HCT116 (cell line): Measurements from ENCODE around the gene CCDC91. TPM values are rescaled to one million over a fixed set of nuclear protein-coding genes. Genes with fewer than 3 reads are reported as not detected.
A peak's percentile ranks its signal among the peaks of the same experiment; 100 is the strongest.

Experiments used
- ATAC-seq: fragments of 200-7000 bp; cut with Tn5 transposase; 2 replicates; pipeline ENCODE4 v1.9.1; 2020; ENCODE audit warnings: mild to moderate bottlenecking, moderate library complexity
- Bru-seq: library from RNA; stranded (reverse); fragments of 400-500 nt; gene quantifications from one replicate; lab custom pipeline; 2021; lab: Mats Ljungman, UMichigan
- BruChase-seq, 2 experiments: library from RNA; stranded (reverse); fragments of 400-500 nt; gene quantifications; one replicate each; lab custom pipeline; 2021; lab: Mats Ljungman, UMichigan
- BruUV-seq: library from RNA; stranded (reverse); fragments of 400-500 nt; replicated peaks from 2 replicates; lab custom pipeline; 2021; lab: Mats Ljungman, UMichigan
- CTCF ChIA-PET: fragments of 300-600 bp; sonication (Branson Sonifier 250); formaldehyde crosslinking; loops from one replicate; lab custom pipeline; 2021; ENCODE audit warnings: antibody characterized with exemption; lab: Charles Lee
- POLR2A ChIA-PET: fragments of 300-600, 350-600 bp; sonication (Branson Sonifier 250); formaldehyde crosslinking; loops from one replicate; lab custom pipeline; 2021; ENCODE audit warnings: antibody characterized with exemption; lab: Charles Lee
- RAD21 ChIA-PET, 2 experiments: fragments of 300-600 bp; sonication (Branson Sonifier 250); formaldehyde crosslinking; loops; one replicate each; lab custom pipeline; 2023; ENCODE audit warnings: low total read pairs in 2 of 2; ENCODE audit not compliant: uncharacterized antibody in 2 of 2, unreplicated experiment in 2 of 2, low non-redundant PET in 1 of 2; lab: Charles Lee
- DNase-seq: peaks from one replicate; pipeline ENCODE4 v3.0.0-alpha.2; 2010; ENCODE audit warnings: low read depth, low spot score
- H2AFZ ChIP-seq: fragments of 200-600 bp; shearing (Covaris generic), sonication (generic); 2 replicates; pipeline ENCODE4 v1.6.1; 2017; ENCODE audit warnings: low read depth, mixed run types, mixed read lengths, antibody characterized with exemption, low read length; ENCODE audit not compliant: poor library complexity, severe bottlenecking
- H3K27ac ChIP-seq: 2 replicates; pipeline ENCODE4 v1.5.1; 2012; ENCODE audit warnings: low read depth, low read length
- H3K27me3 ChIP-seq: fragments of 200-600 bp; sonication (generic); 2 replicates; pipeline ENCODE4 v1.6.1; 2016; ENCODE audit warnings: mixed run types, low read length, mixed read lengths; ENCODE audit not compliant: insufficient read depth
- H3K36me3 ChIP-seq, 2 experiments: fragments of 200-500 bp in 1 of 2; fragments of 200-600 bp in 1 of 2; sonication (Bioruptor generic) in 1 of 2; sonication (generic) in 1 of 2; 2 replicates each; pipeline versions ENCODE4 v1.5.1 to v1.6.1; 2014 to 2016; ENCODE audit warnings: low read length in 2 of 2, inconsistent platforms in 1 of 2, mixed read lengths in 1 of 2, mixed run types in 1 of 2; ENCODE audit not compliant: insufficient read depth in 2 of 2, control insufficient read depth in 1 of 2
- H3K4me1 ChIP-seq, 2 experiments: fragments of 200-600 bp in 1 of 2; sonication (generic) in 1 of 2; 2 replicates each; pipeline versions ENCODE4 v1.5.1 to v1.6.1; 2012 to 2017; ENCODE audit warnings: low read length in 2 of 2, inconsistent platforms in 1 of 2, mild to moderate bottlenecking in 1 of 2, mixed read lengths in 1 of 2, mixed run types in 1 of 2, moderate library complexity in 1 of 2; ENCODE audit not compliant: insufficient read depth in 2 of 2, control insufficient read depth in 1 of 2
- H3K4me2 ChIP-seq: fragments of 200-600 bp; sonication (generic); 2 replicates; pipeline ENCODE4 v1.6.1; 2017; ENCODE audit warnings: mixed run types, low read length, mixed read lengths
- H3K4me3 ChIP-seq, 2 experiments: fragments of 200-600 bp in 1 of 2; sonication (generic) in 1 of 2; replicated peaks in 1 of 2; 2 replicates each; pipeline ENCODE4 v1.5.1; 2011 to 2016; ENCODE audit warnings: low read length in 2 of 2, control low read depth in 1 of 2, low read depth in 1 of 2, mild to moderate bottlenecking in 1 of 2, mixed read lengths in 1 of 2, mixed run types in 1 of 2
- H3K79me2 ChIP-seq: fragments of 200-600 bp; sonication (generic); 2 replicates; pipeline ENCODE4 v1.6.1; 2017; ENCODE audit warnings: mild to moderate bottlenecking, mixed run types, low read length, moderate library complexity, mixed read lengths; ENCODE audit not compliant: insufficient read depth
- H3K9ac ChIP-seq: fragments of 200-600 bp; sonication (generic); 2 replicates; pipeline ENCODE4 v1.6.1; 2016; ENCODE audit warnings: low read length, mixed read lengths
- H3K9me2 ChIP-seq: fragments of 200-600 bp; sonication (generic), shearing (Covaris generic); 2 replicates; pipeline ENCODE4 v1.6.1; 2017; ENCODE audit warnings: mixed run types, mild to moderate bottlenecking, moderate library complexity; ENCODE audit not compliant: insufficient read depth
- H3K9me3 ChIP-seq, 2 experiments: fragments of 200-500 bp in 1 of 2; fragments of 200-600 bp in 1 of 2; sonication (Bioruptor generic) in 1 of 2; sonication (generic) in 1 of 2; 2 replicates each; pipeline ENCODE4 v1.6.1; 2014 to 2017; ENCODE audit warnings: low read length in 2 of 2, mixed read lengths in 2 of 2, inconsistent platforms in 1 of 2, low read depth in 1 of 2, mild to moderate bottlenecking in 1 of 2, mixed run types in 1 of 2, moderate library complexity in 1 of 2; ENCODE audit not compliant: control insufficient read depth in 1 of 2, insufficient read depth in 1 of 2
- H4K20me1 ChIP-seq: fragments of 200-600 bp; sonication (generic), shearing (Covaris generic); 2 replicates; pipeline ENCODE4 v1.6.1; 2017; ENCODE audit warnings: mixed run types, mild to moderate bottlenecking, moderate library complexity; ENCODE audit not compliant: insufficient read depth
- CBX3 ChIP-seq: IDR thresholded peaks from 2 replicates; pipeline ENCODE4 v1.6.1; 2012; ENCODE audit warnings: low read depth
- CEBPB ChIP-seq: IDR thresholded peaks from 2 replicates; pipeline ENCODE4 v1.6.1; 2012; ENCODE audit warnings: low read depth
- EGR1 ChIP-seq: IDR thresholded peaks from 2 replicates; pipeline ENCODE4 v1.6.1; 2012; ENCODE audit warnings: low read depth
- ELF1 ChIP-seq: IDR thresholded peaks from 2 replicates; pipeline ENCODE4 v1.6.1; 2012; ENCODE audit warnings: low read depth, borderline replicate concordance
- EZH2 ChIP-seq: fragments of 200-600 bp; sonication (generic); IDR thresholded peaks from 2 replicates; pipeline ENCODE4 v1.6.1; 2017; ENCODE audit warnings: antibody characterized with exemption, mixed run types
- FOSL1 ChIP-seq: IDR thresholded peaks from 2 replicates; pipeline ENCODE4 v1.6.1; 2012; ENCODE audit warnings: low read depth
- JUND ChIP-seq: IDR thresholded peaks from 2 replicates; pipeline ENCODE4 v1.6.1; 2012
- POLR2A ChIP-seq: IDR thresholded peaks from 2 replicates; pipeline ENCODE4 v1.7.0; 2011; ENCODE audit warnings: borderline replicate concordance; ENCODE audit not compliant: insufficient read depth, insufficient read length; ENCODE audit errors: extremely low read depth
- POLR2AphosphoS5 ChIP-seq: IDR thresholded peaks from 2 replicates; pipeline ENCODE4 v1.6.1; 2011; ENCODE audit warnings: mild to moderate bottlenecking, low read depth, low read length, moderate library complexity
- SIN3A ChIP-seq: IDR thresholded peaks from 2 replicates; pipeline ENCODE4 v1.6.1; 2012; ENCODE audit warnings: low read depth
- SP1 ChIP-seq: IDR thresholded peaks from 2 replicates; pipeline ENCODE4 v1.6.1; 2012; ENCODE audit warnings: low read depth
- TCF7L2 ChIP-seq: IDR thresholded peaks from 2 replicates; pipeline ENCODE4 v1.7.0; 2011; ENCODE audit warnings: borderline replicate concordance, inconsistent platforms; ENCODE audit not compliant: insufficient read depth, insufficient read length; ENCODE audit errors: extremely low read depth
- YY1 ChIP-seq: IDR thresholded peaks from 2 replicates; pipeline ENCODE4 v1.6.1; 2011; ENCODE audit warnings: low read length, low read depth, moderate library complexity, mild to moderate bottlenecking; ENCODE audit not compliant: insufficient replicate concordance; ENCODE audit errors: extremely low read depth
- ZFX ChIP-seq: fragments of 450-650 bp; IDR thresholded peaks from 2 replicates; pipeline ENCODE4 v1.6.1; 2017
- ZNF274 ChIP-seq: fragments of 200-500 bp; sonication (Bioruptor generic); IDR thresholded peaks from 2 replicates; pipeline ENCODE4 v1.6.1; 2014; ENCODE audit warnings: mild to moderate bottlenecking, low read depth, low read length, inconsistent platforms
- intact Hi-C: fragments of 100-400 bp; cut with micrococcal nuclease; formaldehyde crosslinking; loops from 2 replicates; pipeline ENCODE4 v1.10.0; 2022
- long read RNA-seq: library from polyadenylated mRNA; unstranded; transcript quantifications from one replicate; pipeline ENCODE4 v2.0.0, GENCODE V29; 2021; ENCODE audit not compliant: unreplicated experiment
- polyA plus RNA-seq: library from polyadenylated mRNA; unstranded; fragments of >200 nt; gene quantifications from 2 replicates; pipeline ENCODE4 v1.2.1, GENCODE V29; 2012; ENCODE audit warnings: missing spikeins
- total RNA-seq: library from RNA; stranded (reverse); gene quantifications from one replicate; pipeline ENCODE4 v1.2.1, GENCODE V29; 2021; ENCODE audit not compliant: unreplicated experiment
- TF ChIP-seq, protein P1 (sequence below): IDR thresholded peaks from 2 replicates; pipeline ENCODE4 v1.6.1; 2012
- TF ChIP-seq, protein P2 (sequence below), 3 experiments: fragments of 200-600 bp in 1 of 3; sonication (generic) in 1 of 3; IDR thresholded peaks in 2 of 3; conservative IDR thresholded peaks in 1 of 3; 2 replicates each; pipeline ENCODE4 v1.5.1; 2012 to 2017; ENCODE audit warnings: low read depth in 2 of 3, low read length in 2 of 3, antibody characterized with exemption in 1 of 3, borderline replicate concordance in 1 of 3, control low read depth in 1 of 3, mild to moderate bottlenecking in 1 of 3, mixed read lengths in 1 of 3, mixed run types in 1 of 3, moderate library complexity in 1 of 3; ENCODE audit not compliant: insufficient read depth in 1 of 3
- TF ChIP-seq, protein P3 (sequence below): IDR thresholded peaks from 2 replicates; pipeline ENCODE4 v1.6.1; 2012; ENCODE audit warnings: low read depth
- TF ChIP-seq, protein P4 (sequence below): IDR thresholded peaks from 2 replicates; pipeline ENCODE4 v1.6.1; 2012

Gene CCDC91, protein sequence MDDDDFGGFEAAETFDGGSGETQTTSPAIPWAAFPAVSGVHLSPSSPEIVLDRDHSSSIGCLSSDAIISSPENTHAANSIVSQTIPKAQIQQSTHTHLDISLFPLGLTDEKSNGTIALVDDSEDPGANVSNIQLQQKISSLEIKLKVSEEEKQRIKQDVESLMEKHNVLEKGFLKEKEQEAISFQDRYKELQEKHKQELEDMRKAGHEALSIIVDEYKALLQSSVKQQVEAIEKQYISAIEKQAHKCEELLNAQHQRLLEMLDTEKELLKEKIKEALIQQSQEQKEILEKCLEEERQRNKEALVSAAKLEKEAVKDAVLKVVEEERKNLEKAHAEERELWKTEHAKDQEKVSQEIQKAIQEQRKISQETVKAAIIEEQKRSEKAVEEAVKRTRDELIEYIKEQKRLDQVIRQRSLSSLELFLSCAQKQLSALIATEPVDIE
- total RNA-seq, result 18.1 TPM
- 9.4 TPM in 2 replicates for polyA plus RNA-seq
- Bru-seq, nascent RNA, result percentile 74 among the genes with signal in this experiment
- percentile 48 among the genes with signal in this experiment for BruChase-seq, experiment 1, labeled RNA remaining after a 6-hour chase
- BruChase-seq, experiment 2, labeled RNA remaining after a 2-hour chase, result percentile 61 among the genes with signal in this experiment
- long read RNA-seq, partial matches to known transcripts, result 5 of 29 reads
- long read RNA-seq, other reads (novel, unspliced or antisense), result 18 of 29 reads

DNA sequence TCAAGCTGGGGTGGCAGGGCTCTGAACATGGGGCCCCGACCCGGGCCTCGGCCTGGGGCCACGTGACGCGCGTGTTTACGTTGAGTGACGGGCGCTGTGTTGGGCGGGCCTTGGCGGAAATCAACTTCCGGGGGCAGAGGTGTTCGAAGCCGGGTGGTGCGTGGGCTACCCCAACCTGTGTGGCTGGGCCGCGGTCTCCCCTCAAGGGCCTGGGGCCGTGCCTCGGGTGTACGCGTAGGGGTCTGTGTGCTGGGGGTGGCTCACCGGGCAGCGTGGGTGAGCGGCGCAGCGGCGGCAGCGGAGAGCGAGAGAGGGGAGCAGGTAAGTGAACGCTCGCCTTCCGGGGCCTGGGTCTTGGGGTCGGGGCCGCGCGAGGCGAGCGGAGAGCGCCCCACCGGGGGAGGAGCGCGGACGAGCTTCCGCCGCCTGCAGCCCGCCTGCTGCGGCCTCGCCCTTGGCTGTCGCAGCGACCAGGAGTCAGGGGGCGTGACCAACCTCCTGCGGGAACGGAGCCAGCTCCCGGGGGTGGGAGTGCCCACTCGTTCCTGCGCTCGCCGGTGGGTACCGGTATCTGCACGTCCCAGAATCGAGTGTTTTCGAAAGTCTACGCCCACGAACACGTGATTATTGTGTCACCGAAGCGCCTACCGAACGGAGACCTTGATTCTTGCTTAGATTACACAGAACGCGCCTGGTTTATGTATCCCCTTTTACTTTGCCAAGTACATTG lies at the start of gene CCDC91:
CCDC91 (plus strand) TSS at position 136 of the 730 bp plus-strand sequence. CDS start 66,760 bp downstream, outside the sequence.
- ATAC-seq, result peak; percentile 94
- peak; percentile 48; the same call in 1 of the 2 replicates for TF ChIP-seq SIN3A
- peak; percentile 22; the same call in 1 of the 2 replicates for TF ChIP-seq ELF1
- TF ChIP-seq ZFX, result peak; percentile 86
- TF ChIP-seq YY1, result peak; percentile 28
- no peak for TF ChIP-seq FOSL1
- 0 out of 2 replicates have a peak, but pooled peaks have one; percentile 37 for TF ChIP-seq EGR1
- peak; percentile 64; the same call in 1 of the 2 replicates for TF ChIP-seq CBX3
- TF ChIP-seq CEBPB, result no peak
- TF ChIP-seq SP1, result no peak; the same call in 1 of the 2 replicates
- TF ChIP-seq, protein P1, sequence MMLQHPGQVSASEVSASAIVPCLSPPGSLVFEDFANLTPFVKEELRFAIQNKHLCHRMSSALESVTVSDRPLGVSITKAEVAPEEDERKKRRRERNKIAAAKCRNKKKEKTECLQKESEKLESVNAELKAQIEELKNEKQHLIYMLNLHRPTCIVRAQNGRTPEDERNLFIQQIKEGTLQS, result no peak
- TF ChIP-seq EZH2, result no peak
- no peak for TF ChIP-seq ZNF274
- no peak for TF ChIP-seq TCF7L2
- TF ChIP-seq, protein P2, sequence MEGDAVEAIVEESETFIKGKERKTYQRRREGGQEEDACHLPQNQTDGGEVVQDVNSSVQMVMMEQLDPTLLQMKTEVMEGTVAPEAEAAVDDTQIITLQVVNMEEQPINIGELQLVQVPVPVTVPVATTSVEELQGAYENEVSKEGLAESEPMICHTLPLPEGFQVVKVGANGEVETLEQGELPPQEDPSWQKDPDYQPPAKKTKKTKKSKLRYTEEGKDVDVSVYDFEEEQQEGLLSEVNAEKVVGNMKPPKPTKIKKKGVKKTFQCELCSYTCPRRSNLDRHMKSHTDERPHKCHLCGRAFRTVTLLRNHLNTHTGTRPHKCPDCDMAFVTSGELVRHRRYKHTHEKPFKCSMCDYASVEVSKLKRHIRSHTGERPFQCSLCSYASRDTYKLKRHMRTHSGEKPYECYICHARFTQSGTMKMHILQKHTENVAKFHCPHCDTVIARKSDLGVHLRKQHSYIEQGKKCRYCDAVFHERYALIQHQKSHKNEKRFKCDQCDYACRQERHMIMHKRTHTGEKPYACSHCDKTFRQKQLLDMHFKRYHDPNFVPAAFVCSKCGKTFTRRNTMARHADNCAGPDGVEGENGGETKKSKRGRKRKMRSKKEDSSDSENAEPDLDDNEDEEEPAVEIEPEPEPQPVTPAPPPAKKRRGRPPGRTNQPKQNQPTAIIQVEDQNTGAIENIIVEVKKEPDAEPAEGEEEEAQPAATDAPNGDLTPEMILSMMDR (IDR thresholded peaks at IDR 0.05 in 2 of 3, conservative IDR thresholded peaks at IDR 0.05 in 1 of 3; ENCODE audit: borderline replicate concordance in 1 of 3, insufficient read depth in 1 of 3, low read depth in 2 of 3, low read length in 2 of 3), result no peak
- TF ChIP-seq POLR2A, result peak; percentile 45
- TF ChIP-seq, protein P3, sequence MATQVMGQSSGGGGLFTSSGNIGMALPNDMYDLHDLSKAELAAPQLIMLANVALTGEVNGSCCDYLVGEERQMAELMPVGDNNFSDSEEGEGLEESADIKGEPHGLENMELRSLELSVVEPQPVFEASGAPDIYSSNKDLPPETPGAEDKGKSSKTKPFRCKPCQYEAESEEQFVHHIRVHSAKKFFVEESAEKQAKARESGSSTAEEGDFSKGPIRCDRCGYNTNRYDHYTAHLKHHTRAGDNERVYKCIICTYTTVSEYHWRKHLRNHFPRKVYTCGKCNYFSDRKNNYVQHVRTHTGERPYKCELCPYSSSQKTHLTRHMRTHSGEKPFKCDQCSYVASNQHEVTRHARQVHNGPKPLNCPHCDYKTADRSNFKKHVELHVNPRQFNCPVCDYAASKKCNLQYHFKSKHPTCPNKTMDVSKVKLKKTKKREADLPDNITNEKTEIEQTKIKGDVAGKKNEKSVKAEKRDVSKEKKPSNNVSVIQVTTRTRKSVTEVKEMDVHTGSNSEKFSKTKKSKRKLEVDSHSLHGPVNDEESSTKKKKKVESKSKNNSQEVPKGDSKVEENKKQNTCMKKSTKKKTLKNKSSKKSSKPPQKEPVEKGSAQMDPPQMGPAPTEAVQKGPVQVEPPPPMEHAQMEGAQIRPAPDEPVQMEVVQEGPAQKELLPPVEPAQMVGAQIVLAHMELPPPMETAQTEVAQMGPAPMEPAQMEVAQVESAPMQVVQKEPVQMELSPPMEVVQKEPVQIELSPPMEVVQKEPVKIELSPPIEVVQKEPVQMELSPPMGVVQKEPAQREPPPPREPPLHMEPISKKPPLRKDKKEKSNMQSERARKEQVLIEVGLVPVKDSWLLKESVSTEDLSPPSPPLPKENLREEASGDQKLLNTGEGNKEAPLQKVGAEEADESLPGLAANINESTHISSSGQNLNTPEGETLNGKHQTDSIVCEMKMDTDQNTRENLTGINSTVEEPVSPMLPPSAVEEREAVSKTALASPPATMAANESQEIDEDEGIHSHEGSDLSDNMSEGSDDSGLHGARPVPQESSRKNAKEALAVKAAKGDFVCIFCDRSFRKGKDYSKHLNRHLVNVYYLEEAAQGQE, result no peak
- TF ChIP-seq POLR2AphosphoS5, result peak; percentile 74
- TF ChIP-seq, protein P4, sequence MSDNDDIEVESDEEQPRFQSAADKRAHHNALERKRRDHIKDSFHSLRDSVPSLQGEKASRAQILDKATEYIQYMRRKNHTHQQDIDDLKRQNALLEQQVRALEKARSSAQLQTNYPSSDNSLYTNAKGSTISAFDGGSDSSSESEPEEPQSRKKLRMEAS, result peak; percentile 88
- TF ChIP-seq JUND, result no peak
- Histone ChIP-seq H3K4me2 (peak within 1 kb of the TSS; percentile 92), H3K9me2 (no peaks in the 10 kb centered on the region), H3K36me3 (no peaks in the 10 kb centered on the region), H3K9ac (peak within 1 kb of the TSS; percentile 78), H3K27me3 (no peaks in the 10 kb centered on the region), H3K9me3 (no peaks in the 10 kb centered on the region), H3K4me3 (peak within 1 kb of the TSS; percentile 78 to 79), H3K79me2 (peaks cover 17% of the 10 kb centered on the region), H2AFZ (peak within 1 kb of the TSS; percentile 93), H4K20me1 (no peaks in the 10 kb centered on the region), H3K27ac (peak within 1 kb of the TSS; percentile 72), H3K4me1 (peaks cover 9 to 19% of the 10 kb centered on the region in 2 experiments)
- POLR2A ChIA-PET, result no interaction called here
- no TSS peak for BruUV-seq
- DNase-seq, result peak; percentile 35
- CTCF ChIA-PET, result interaction anchor here (2.2 kb wide), 1 partner anchor 11 kb away, joined by 5 read pairs; no protein-coding TSS in a partner anchor
- intact Hi-C loops, result no loop called here
- RAD21 ChIA-PET, result no interaction called here
